Loucy (cell line): ENCODE results near the gene TBC1D22A.

ENCODE experiments used
- CTCF ChIP-seq: fragments of 200-600 bp; sonication (generic); conservative IDR thresholded peaks from 2 replicates; pipeline ENCODE4 v1.5.1; 2014; ENCODE audit warnings: mild to moderate bottlenecking, antibody characterized with exemption, low read length
- EZH2phosphoT487 ChIP-seq: fragments of 200-600 bp; IDR thresholded peaks from 2 replicates; pipeline ENCODE4 v1.6.1; 2018; ENCODE audit warnings: antibody characterized with exemption, mild to moderate bottlenecking, moderate library complexity, borderline replicate concordance

GRCh38 chr22:46864314-46865051 lies 102.0 kb downstream of the TBC1D22A start:
- no peak for TF ChIP-seq EZH2phosphoT487
- TF ChIP-seq CTCF, result no peak
